Lower lobe of right lung (tissue), 2 donors: Measurements from ENCODE around the gene ACAT2. TPM values are rescaled to one million over a fixed set of nuclear protein-coding genes. Genes with fewer than 3 reads are reported as not detected.
A peak's percentile ranks its signal among the peaks of the same experiment; 100 is the strongest.
"Not testable (repeated sequence)": the region's sequence is repeated elsewhere in the genome, so short reads cannot be mapped to it uniquely, and the experiment has no call there.

ENCODE experiments used
- ATAC-seq, 2 donors: fragments of 200-7000 bp; cut with Tn5 transposase; one replicate each; pipeline ENCODE4 v1.9.1; 2020 to 2022; ENCODE audit warnings: mild to moderate bottlenecking in 2 of 2, moderate library complexity in 2 of 2
- DNase-seq: peaks from one replicate; pipeline ENCODE4 v3.0.0-alpha.2; 2020
- H3K27ac ChIP-seq: fragments of 200-600 bp; one replicate; pipeline ENCODE4 v1.8.0; 2022
- H3K27me3 ChIP-seq: fragments of 200-600 bp; one replicate; pipeline ENCODE4 v1.8.0; 2022; ENCODE audit warnings: low read depth
- H3K36me3 ChIP-seq: fragments of 200-600 bp; one replicate; pipeline ENCODE4 v1.8.0; 2022; ENCODE audit warnings: mild to moderate bottlenecking
- H3K4me1 ChIP-seq: fragments of 200-600 bp; one replicate; pipeline ENCODE4 v1.8.0; 2022
- H3K4me3 ChIP-seq: fragments of 200-600 bp; one replicate; pipeline ENCODE4 v1.8.0; 2022; ENCODE audit warnings: mild to moderate bottlenecking
- H3K9me3 ChIP-seq: fragments of 200-600 bp; one replicate; pipeline ENCODE4 v1.8.0; 2022
- intact Hi-C: fragments of 100-400 bp; cut with DNase I; formaldehyde crosslinking; loops from one replicate; pipeline ENCODE4 v1.11.0; 2022
- long read RNA-seq: library from polyadenylated mRNA; unstranded; transcript quantifications from one replicate; pipeline ENCODE4 v2.0.0, GENCODE V29; 2021
- total RNA-seq: library from RNA; stranded (reverse); fragmentation: NEBNext Ultra II Directional; extraction: Animal tissue kit (Norgen Biotek cat#: 25700); gene quantifications from one replicate; pipeline ENCODE4 v1.2.1, GENCODE V29; 2021
- TF ChIP-seq, protein P1 (sequence below): fragments of 200-600 bp; IDR thresholded peaks from one replicate; pipeline ENCODE4 v1.8.0; 2022; ENCODE audit warnings: antibody characterized with exemption, mild to moderate bottlenecking
- donor health status: DM: no; HTN: yes; CAD: no; lungs with severe emphysema.

Gene ACAT2
- 42.4 TPM for total RNA-seq
- long read RNA-seq, transcript ACAT2-201 (9 exons, 3,180 nt), result major isoform, 47 of 58 reads
- long read RNA-seq, partial matches to known transcripts, result 4 of 58 reads
- long read RNA-seq, other reads (novel, unspliced or antisense), result 6 of 58 reads

DNA sequence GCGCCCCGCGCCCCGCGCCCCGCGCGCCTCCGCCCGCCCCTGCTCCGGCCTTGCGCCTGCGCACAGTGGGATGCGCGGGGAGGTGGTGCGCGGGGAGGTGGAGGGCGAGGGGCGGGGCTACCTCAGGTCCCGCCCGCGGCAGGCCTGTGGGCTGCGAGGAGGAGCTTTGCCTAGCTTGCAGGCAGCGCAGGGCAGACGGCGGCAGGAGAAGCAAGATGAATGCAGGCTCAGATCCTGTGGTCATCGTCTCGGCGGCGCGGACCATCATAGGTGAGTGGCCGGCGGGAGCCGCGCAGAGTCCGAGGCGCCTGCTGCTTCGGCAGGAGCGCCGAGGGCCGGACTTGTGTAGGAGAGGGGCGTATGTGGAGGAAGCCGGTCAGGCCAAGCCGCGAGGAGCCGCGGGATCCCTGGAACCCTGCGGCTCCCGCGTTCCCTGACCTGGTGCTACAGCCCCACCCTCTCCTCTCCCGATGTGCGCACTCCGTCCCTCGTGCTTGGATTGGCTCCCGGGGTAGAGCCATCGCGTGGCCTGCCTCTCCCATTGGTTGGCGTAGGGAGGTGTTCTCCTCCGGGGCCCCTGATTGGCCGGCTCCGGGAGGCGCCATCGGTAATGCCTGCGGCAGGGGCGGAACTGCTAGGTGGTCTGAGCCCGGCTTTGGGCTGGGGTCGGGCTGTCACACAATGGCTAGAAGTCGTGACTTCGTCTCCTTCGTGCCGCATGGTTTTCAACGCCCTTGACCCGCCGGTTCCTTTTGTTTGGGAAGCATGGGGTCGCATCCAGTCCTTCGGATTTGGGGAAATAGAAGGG, at the start of gene ACAT2:
Gene ACAT2 (plus strand): TSS at position 173 of the 808 bp plus-strand sequence. CDS start 43 bp downstream, at position 216.
- Histone ChIP-seq H3K4me3 (peak within 1 kb of the TSS; percentile 97), H3K27ac (peak within 1 kb of the TSS; percentile 98), H3K9me3 (no peaks in the 10 kb centered on the region), H3K27me3 (no peaks in the 10 kb centered on the region), H3K36me3 (peaks cover 40% of the 10 kb centered on the region), H3K4me1 (peaks cover 15% of the 10 kb centered on the region)
- intact Hi-C loops, result no loop called here
- DNase-seq (peak; percentile 98), ATAC-seq (peak; percentile 99)
- TF ChIP-seq, protein P1, sequence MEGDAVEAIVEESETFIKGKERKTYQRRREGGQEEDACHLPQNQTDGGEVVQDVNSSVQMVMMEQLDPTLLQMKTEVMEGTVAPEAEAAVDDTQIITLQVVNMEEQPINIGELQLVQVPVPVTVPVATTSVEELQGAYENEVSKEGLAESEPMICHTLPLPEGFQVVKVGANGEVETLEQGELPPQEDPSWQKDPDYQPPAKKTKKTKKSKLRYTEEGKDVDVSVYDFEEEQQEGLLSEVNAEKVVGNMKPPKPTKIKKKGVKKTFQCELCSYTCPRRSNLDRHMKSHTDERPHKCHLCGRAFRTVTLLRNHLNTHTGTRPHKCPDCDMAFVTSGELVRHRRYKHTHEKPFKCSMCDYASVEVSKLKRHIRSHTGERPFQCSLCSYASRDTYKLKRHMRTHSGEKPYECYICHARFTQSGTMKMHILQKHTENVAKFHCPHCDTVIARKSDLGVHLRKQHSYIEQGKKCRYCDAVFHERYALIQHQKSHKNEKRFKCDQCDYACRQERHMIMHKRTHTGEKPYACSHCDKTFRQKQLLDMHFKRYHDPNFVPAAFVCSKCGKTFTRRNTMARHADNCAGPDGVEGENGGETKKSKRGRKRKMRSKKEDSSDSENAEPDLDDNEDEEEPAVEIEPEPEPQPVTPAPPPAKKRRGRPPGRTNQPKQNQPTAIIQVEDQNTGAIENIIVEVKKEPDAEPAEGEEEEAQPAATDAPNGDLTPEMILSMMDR, result no peak

DNA sequence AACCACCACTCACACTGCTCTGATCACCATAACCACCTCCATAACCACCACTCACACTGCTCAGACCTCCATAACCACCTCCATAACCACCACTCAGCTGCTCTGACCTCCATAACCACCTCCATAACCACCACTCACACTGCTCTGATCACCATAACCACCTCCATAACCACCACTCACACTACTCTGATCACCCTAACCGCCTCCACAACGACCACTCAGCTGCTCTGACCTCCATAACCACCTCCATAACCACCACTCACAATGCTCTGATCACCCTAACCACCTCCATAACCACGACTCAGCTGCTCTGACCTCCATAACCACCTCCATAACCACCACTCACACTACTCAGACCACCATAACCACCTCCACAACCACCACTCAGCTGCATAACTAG, 49.5 kb upstream of the ACAT2 start:
- H3K4me3 ChIP-seq, ATAC-seq: not testable (repeated sequence)

DNA sequence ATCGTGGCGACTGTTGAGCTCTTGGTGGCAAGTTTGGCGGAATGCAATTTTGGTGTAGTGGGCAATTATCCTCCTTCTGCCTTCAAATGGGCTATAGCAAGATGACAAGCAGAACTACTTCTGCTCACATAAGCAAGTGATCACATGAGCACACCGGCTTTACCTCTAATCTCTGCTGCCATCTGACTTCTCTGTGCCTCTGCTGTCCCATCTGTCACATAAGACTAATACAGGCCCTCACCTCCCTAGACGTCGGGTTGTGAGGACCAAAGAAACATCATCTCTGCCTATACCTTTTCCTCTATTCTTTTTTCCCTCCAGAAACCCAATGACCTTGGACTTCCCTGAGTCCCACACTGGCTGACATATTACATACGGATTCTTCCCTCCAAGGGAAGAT, 47.9 kb upstream of the ACAT2 start:
- intact Hi-C loops, result no loop called here
- H3K4me3 ChIP-seq, result no peak overlapping the region
- no peaks in the 10 kb centered on the region for H3K36me3 ChIP-seq
- no peaks in the 10 kb centered on the region for H3K27me3 ChIP-seq
- no peaks in the 10 kb centered on the region for H3K9me3 ChIP-seq
- ATAC-seq (no peak), DNase-seq (no peak)
- TF ChIP-seq, protein P1, result no peak
- H3K4me1 ChIP-seq, result peaks cover 25% of the 10 kb centered on the region
- no peak overlapping the region for H3K27ac ChIP-seq

More for the DNA sequence above, 49.5 kb upstream of the ACAT2 start:
- H3K9me3 ChIP-seq, DNase-seq, H3K27me3 ChIP-seq, H3K36me3 ChIP-seq, intact Hi-C loops, H3K27ac ChIP-seq: not testable (repeated sequence)
- peaks cover 25% of the 10 kb centered on the region for H3K4me1 ChIP-seq

DNA sequence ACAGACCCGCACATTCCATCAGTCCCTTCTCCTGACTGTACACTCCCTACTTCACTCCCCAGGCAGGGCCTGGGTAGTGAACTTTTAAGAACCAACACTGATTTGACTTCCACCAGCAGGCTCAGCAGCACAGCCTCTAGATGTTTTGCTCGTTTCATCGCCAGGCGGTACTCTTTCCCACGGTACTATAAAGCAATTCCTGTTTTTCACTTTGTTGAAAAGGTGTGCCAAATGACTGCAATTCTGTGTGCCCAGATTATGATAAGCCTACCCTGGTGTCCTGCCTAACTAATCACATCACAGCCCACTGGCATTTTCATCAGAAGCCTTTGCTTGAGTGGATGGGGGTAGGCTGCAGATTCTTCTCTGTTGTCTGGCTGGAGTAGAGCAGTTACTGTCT, 47.4 kb upstream of the ACAT2 start:
- TF ChIP-seq, protein P1, result no peak
- Histone ChIP-seq H3K4me1 (peaks cover 25% of the 10 kb centered on the region), H3K27ac (no peak overlapping the region), H3K36me3 (no peaks in the 10 kb centered on the region), H3K4me3 (no peak overlapping the region), H3K9me3 (no peaks in the 10 kb centered on the region), H3K27me3 (no peaks in the 10 kb centered on the region)
- DNase-seq, result no peak
- ATAC-seq, result no peak
- intact Hi-C loops, result no loop called here

DNA sequence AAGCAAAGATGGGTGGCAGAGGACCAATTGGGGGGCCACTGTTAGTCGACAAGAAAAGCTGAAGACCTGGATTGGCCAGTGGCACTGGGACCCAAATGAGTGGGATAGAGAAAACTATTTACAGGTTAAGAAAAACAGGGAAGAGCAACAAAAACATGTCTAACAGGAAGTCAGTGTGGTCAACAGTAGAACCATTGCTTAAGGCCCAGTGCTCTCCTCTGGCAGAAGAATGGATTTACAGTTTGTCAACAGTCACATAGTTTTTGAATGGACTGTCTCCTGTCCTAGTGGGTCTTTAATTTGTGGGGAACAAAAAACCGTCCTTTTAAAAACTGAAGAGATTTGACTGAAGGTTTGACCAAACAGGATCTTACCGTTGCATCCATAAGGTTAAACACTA, 46.7 kb upstream of the ACAT2 start:
- TF ChIP-seq, protein P1, result no peak
- Histone ChIP-seq H3K27ac (peak overlapping the region; percentile 15), H3K36me3 (no peaks in the 10 kb centered on the region), H3K4me3 (no peak overlapping the region), H3K4me1 (peaks cover 25% of the 10 kb centered on the region), H3K27me3 (no peaks in the 10 kb centered on the region), H3K9me3 (no peaks in the 10 kb centered on the region)
- no peak for DNase-seq
- no peak for ATAC-seq
- intact Hi-C loops, result no loop called here

DNA sequence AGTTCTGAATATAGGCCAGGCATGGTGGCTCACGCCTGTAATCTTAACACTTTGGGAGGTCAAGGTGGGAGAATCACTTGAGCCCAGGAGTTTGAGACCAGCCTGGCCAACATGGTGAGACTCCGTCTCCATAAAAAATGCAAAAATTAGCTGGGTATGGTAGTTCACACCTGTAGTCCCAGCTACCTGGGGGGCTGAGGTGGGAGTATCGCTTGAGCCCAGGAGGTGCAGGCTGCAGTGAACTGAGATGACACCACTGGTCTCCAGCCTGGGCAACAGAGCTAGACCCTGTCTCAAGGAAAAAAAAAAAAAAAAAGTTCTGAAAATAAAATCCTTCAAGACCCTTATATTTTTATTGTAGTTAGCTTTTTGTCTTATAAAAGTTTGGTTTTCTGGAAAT, 46.2 kb upstream of the ACAT2 start:
- intact Hi-C loops, result no loop called here
- Histone ChIP-seq H3K4me1 (peaks cover 25% of the 10 kb centered on the region), H3K4me3 (no peak overlapping the region), H3K27me3 (no peaks in the 10 kb centered on the region), H3K9me3 (no peaks in the 10 kb centered on the region), H3K27ac (peak overlapping the region; percentile 66), H3K36me3 (no peaks in the 10 kb centered on the region)
- TF ChIP-seq, protein P1, result no peak
- DNase-seq (no peak), ATAC-seq (no peak)
